K562 (cell line): ENCODE results near the gene TBL2. TPM values are rescaled to one million over a fixed set of nuclear protein-coding genes. Genes with fewer than 3 reads are reported as not detected.
A peak's percentile ranks its signal among the peaks of the same experiment; 100 is the strongest.

Experiments
- ATAC-seq: fragments of 200-7000 bp; cut with Tn5 transposase; 3 replicates; pipeline ENCODE4 v1.9.1; 2020; ENCODE audit warnings: moderate library complexity
- BruUV-seq: library from RNA; stranded (reverse); fragments of 400-500 nt; replicated peaks from 2 replicates; lab custom pipeline; 2021; lab: Mats Ljungman, UMichigan
- CTCF ChIA-PET: fragments of 300-600 bp; formaldehyde crosslinking; extraction: SDS; loops from one replicate; lab custom pipeline; 2021; ENCODE audit warnings: low intra/inter-chr PET ratio; lab: Yijun Ruan, JAX
- POLR2A ChIA-PET: fragments of 300-600, 350-650 bp; sonication (Branson Sonifier 250); formaldehyde crosslinking; extraction: SDS; loops from one replicate; lab custom pipeline; 2021; ENCODE audit warnings: antibody characterized with exemption, inconsistent platforms; lab: Yijun Ruan, JAX
- DNase-seq, 4 experiments: peaks; one replicate each; pipeline versions ENCODE4 v3.0.0 to v3.0.0-alpha.2; 2011 to 2018; ENCODE audit warnings: low spot score in 3 of 4, mixed read lengths in 3 of 4; ENCODE audit errors: extremely low read depth in 1 of 4
- FAIRE-seq: peaks from 2 replicates; lab custom pipeline; 2011; peaks lifted over from hg19 to GRCh38; lab: Jason Lieb, UNC
- H2AFZ ChIP-seq: 2 replicates; pipeline ENCODE4 v1.6.0; 2011; ENCODE audit warnings: low read depth, low read length, control low read depth, inconsistent platforms
- H3K27ac ChIP-seq: fragments of 200-600 bp; 3 replicates; pipeline ENCODE4 v1.8.0; 2011; ENCODE audit warnings: low read depth, mild to moderate bottlenecking, control low read depth, inconsistent platforms, low read length, moderate library complexity, mixed read lengths; ENCODE audit errors: extremely low read depth
- H3K27me3 ChIP-seq, 2 experiments: fragments of 300-600 bp in 1 of 2; 2 replicates in 1 of 2; 3 replicates in 1 of 2; pipeline versions ENCODE4 v1.6.0 to v1.8.0; 2011; ENCODE audit warnings: inconsistent platforms in 2 of 2, low read length in 2 of 2, mild to moderate bottlenecking in 1 of 2, mixed read lengths in 1 of 2, moderate library complexity in 1 of 2; ENCODE audit not compliant: control insufficient read depth in 2 of 2, insufficient read depth in 2 of 2
- H3K36me3 ChIP-seq: fragments of 300-600 bp; 3 replicates; pipeline ENCODE4 v1.8.0; 2011; ENCODE audit warnings: mild to moderate bottlenecking, low read length, inconsistent platforms; ENCODE audit not compliant: control insufficient read depth, insufficient read depth
- H3K4me1 ChIP-seq, 2 experiments: fragments of 200-600 bp in 1 of 2; replicated peaks in 1 of 2; 2 replicates in 1 of 2; 3 replicates in 1 of 2; pipeline versions ENCODE4 v1.5.1 to v1.8.0; 2011; ENCODE audit warnings: inconsistent platforms in 2 of 2, low read length in 2 of 2, mild to moderate bottlenecking in 1 of 2, mixed read lengths in 1 of 2, moderate library complexity in 1 of 2; ENCODE audit not compliant: control insufficient read depth in 2 of 2, insufficient read depth in 2 of 2
- H3K4me2 ChIP-seq: 2 replicates; pipeline ENCODE4 v1.6.1; 2011; ENCODE audit warnings: low read length, control low read depth, inconsistent platforms, mixed read lengths; ENCODE audit not compliant: insufficient read depth
- H3K4me3 ChIP-seq: fragments of 200-600 bp; sonication (generic), shearing (Covaris generic); 2 replicates; pipeline ENCODE4 v1.5.1; 2016; ENCODE audit warnings: control low read depth, inconsistent platforms
- H3K79me2 ChIP-seq: fragments of 200-600 bp; 3 replicates; pipeline ENCODE4 v1.8.0; 2011; ENCODE audit warnings: low read length, inconsistent platforms; ENCODE audit not compliant: control insufficient read depth, insufficient read depth
- H3K9ac ChIP-seq, 2 experiments: 2 replicates each; pipeline versions ENCODE4 v1.6.0 to v1.6.1; 2011; ENCODE audit warnings: low read depth in 2 of 2, low read length in 2 of 2, control low read depth in 1 of 2, inconsistent platforms in 1 of 2, mild to moderate bottlenecking in 1 of 2, mixed read lengths in 1 of 2; ENCODE audit not compliant: insufficient read depth in 1 of 2
- H3K9me1 ChIP-seq: one replicate; pipeline ENCODE4 v1.6.0; 2011; ENCODE audit warnings: inconsistent platforms, mild to moderate bottlenecking, low read length, moderate library complexity; ENCODE audit not compliant: control insufficient read depth, insufficient read depth
- H3K9me3 ChIP-seq: replicated peaks from 2 replicates; pipeline ENCODE4 v1.5.1; 2011; ENCODE audit warnings: low read depth, low read length, inconsistent platforms; ENCODE audit not compliant: control insufficient read depth, insufficient read depth
- H4K20me1 ChIP-seq: replicated peaks from 2 replicates; pipeline ENCODE4 v1.6.1; 2011; ENCODE audit warnings: low read length, inconsistent platforms, mixed read lengths; ENCODE audit not compliant: control insufficient read depth, insufficient read depth
- ATF1 ChIP-seq, 2 experiments: fragments of 450-650 bp in 1 of 2; IDR thresholded peaks; 2 replicates each; pipeline ENCODE4 v1.6.1; 2016; ENCODE audit warnings: missing compliant biosample characterization in 1 of 2, missing genetic modification characterization in 1 of 2
- CREB3L1 ChIP-seq: fragments of 450-650 bp; IDR thresholded peaks from 2 replicates; pipeline ENCODE4 v1.6.1; 2014; ENCODE audit warnings: low read depth, mild to moderate bottlenecking, moderate library complexity, borderline replicate concordance
- GATAD2A ChIP-seq: fragments of 450-650 bp; IDR thresholded peaks from 2 replicates; pipeline ENCODE4 v1.6.1; 2017
- GTF2B ChIP-seq: IDR thresholded peaks from 2 replicates; pipeline ENCODE4 v1.6.1; 2011; ENCODE audit not compliant: insufficient read length; ENCODE audit errors: extremely low read depth
- HDAC6 ChIP-seq: IDR thresholded peaks from 2 replicates; pipeline ENCODE4 v1.6.1; 2012; ENCODE audit warnings: low read depth, mild to moderate bottlenecking, control low read depth, inconsistent platforms, low read length, moderate library complexity
- KAT2B ChIP-seq: IDR thresholded peaks from one replicate; pipeline ENCODE4 v1.6.1; 2012; ENCODE audit warnings: low read depth, mild to moderate bottlenecking, control low read depth, inconsistent platforms, low read length, moderate library complexity
- SFPQ ChIP-seq: fragments of 200-400 bp; formaldehyde crosslinking; IDR thresholded peaks from 2 replicates; pipeline ENCODE4 v1.6.1; 2017; ENCODE audit warnings: mild to moderate bottlenecking, low read depth, low read length, moderate library complexity
- SNAPC5 ChIP-seq: fragments of 250-450 bp; sonication (Bioruptor Pico); IDR thresholded peaks from 2 replicates; pipeline ENCODE4 v1.8.0; 2021; ENCODE audit warnings: moderate library complexity, mild to moderate bottlenecking, inconsistent platforms
- SNRNP70 ChIP-seq: fragments of 200-400 bp; formaldehyde crosslinking; optimal IDR thresholded peaks from 2 replicates; pipeline ENCODE3; 2017; ENCODE audit warnings: low read depth, low read length
- SREBF2 ChIP-seq: sonication (generic); formaldehyde crosslinking; IDR thresholded peaks from 2 replicates; pipeline ENCODE4 v1.4.0; 2020; ENCODE audit warnings: mild to moderate bottlenecking, missing genetic modification reagents
- TEAD4 ChIP-seq, 2 experiments: sonication (generic) in 1 of 2; formaldehyde crosslinking in 1 of 2; IDR thresholded peaks; 2 replicates each; pipeline versions ENCODE4 v1.6.1 to v1.8.0; 2012 to 2022; ENCODE audit warnings: borderline replicate concordance in 1 of 2, inconsistent platforms in 1 of 2, low read length in 1 of 2, mild to moderate bottlenecking in 1 of 2, missing genetic modification reagents in 1 of 2
- TRIM25 ChIP-seq: fragments of 450-650 bp; IDR thresholded peaks from 2 replicates; pipeline ENCODE4 v1.7.0; 2016; ENCODE audit warnings: borderline replicate concordance
- WGBS: fragments of 100-300 bp; shearing (Covaris generic); methylation state at CpG from one replicate; pipeline ENCODE4 v1.1.6; 2016; ENCODE audit warnings: low coverage, mixed read lengths; ENCODE audit not compliant: insufficient coverage; ENCODE audit errors: missing lambda C conversion rate; 5-methylcytosine and 5-hydroxymethylcytosine counted together
- in situ Hi-C: fragments of 300-500 bp; cut with MboI; formaldehyde crosslinking; loops from 4 replicates; pipeline ENCODE4 v1.15.0; 2018; ENCODE audit warnings: inconsistent platforms, mixed read lengths
- intact Hi-C: fragments of 100-400 bp; cut with micrococcal nuclease; formaldehyde crosslinking; loops from 2 replicates; pipeline ENCODE4 v1.14.2; 2022
- polyA plus RNA-seq, 8 experiments: library from polyadenylated mRNA; depleted of rRNA in 4 of 8; stranded (reverse) in 5 of 8; unstranded in 3 of 8; fragments of >200 nt; fragmentation: Nextera tagmentation in 2 of 8; fragmentation: Illumina TruSeq in 1 of 8; extraction: Ambion mirVana in 2 of 8; extraction: Trizol in 1 of 8; gene quantifications; 2 replicates each; pipeline versions ENCODE4 v1.2.1 to v1.2.3, GENCODE V29; 2011 to 2014; ENCODE audit warnings: inconsistent platforms in 1 of 8, missing spikeins in 1 of 8
- total RNA-seq, 7 experiments: library from RNA; depleted of rRNA in 6 of 7; stranded (reverse); fragments of >200 nt in 6 of 7; fragmentation: Illumina TruSeq in 2 of 7; extraction: Trizol in 2 of 7; gene quantifications; 2 replicates each; pipeline versions ENCODE4 v1.2.1 to v1.2.3, GENCODE V29; 2011 to 2021; ENCODE audit warnings: low replicate concordance in 1 of 7

TBL2 gene
- total and polyA plus RNA-seq, 9 of the 15 experiments (the other 6 are each of a cell fraction or from before 2014, with no cell fraction given), result 2.5 to 123 (median 49.2) TPM

GRCh38 chr7:73593207-73594045 is 15.0 kb upstream of the TBL2 start (continued):
- no peak for TF ChIP-seq SFPQ

GRCh38 chr7:73586911-73587310 is 8.5 kb upstream of the TBL2 start:
- DNase-seq (no peak), FAIRE-seq (no peak), ATAC-seq (no peak)
- H3K9me1 ChIP-seq, result no peaks in the 10 kb centered on the region
- intact Hi-C loops, result no loop called here
- POLR2A ChIA-PET, result interaction anchor here (0.8 to 1.1 kb wide), 5 partner anchors 19 to 147 kb away, joined by 3 to 5 read pairs (median 3); partner anchors contain the start of gene BAZ1B
- H3K27ac ChIP-seq, result peak overlapping the region; percentile 68; the same call in 1 of the 3 replicates
- CTCF ChIA-PET, result no interaction called here
- in situ Hi-C loops, result no loop called here
- WGBS, result 85% methylated on average over 12 of the region's 12 CpGs
- BruUV-seq, result no TSS peak
- H3K4me2 ChIP-seq, result no peak overlapping the region
- H3K4me1 ChIP-seq, result peaks cover 14 to 19% of the 10 kb centered on the region in 2 experiments
- H4K20me1 ChIP-seq, result no peaks in the 10 kb centered on the region
- H3K27me3 ChIP-seq, result no peaks in the 10 kb centered on the region
- peak overlapping the region; percentile 97 for H2AFZ ChIP-seq
- no peaks in the 10 kb centered on the region for H3K9me3 ChIP-seq
- no peaks in the 10 kb centered on the region for H3K36me3 ChIP-seq
- H3K79me2 ChIP-seq, result no peaks in the 10 kb centered on the region
- no peak overlapping the region for H3K4me3 ChIP-seq
- peak overlapping the region in 1 of 2 experiments; percentile 18; a peak in 1 of 4 replicates for H3K9ac ChIP-seq
- no peak for TF ChIP-seq ATF1 (CRISPR knock-in tag; IDR thresholded peaks at IDR 0.05)
- no peak for TF ChIP-seq ATF1 (tag; IDR thresholded peaks at IDR 0.05)
- TF ChIP-seq KAT2B, result no peak
- TF ChIP-seq HDAC6, result no peak
- TF ChIP-seq TEAD4 (IDR thresholded peaks at IDR 0.05; ENCODE audit: low read length), result no peak
- no peak for TF ChIP-seq TEAD4 (CRISPR knock-in tag; IDR thresholded peaks at IDR 0.05; ENCODE audit: borderline replicate concordance)
- TF ChIP-seq SNRNP70, result no peak
- no peak for TF ChIP-seq SREBF2 (CRISPR knock-in tag)
- TF ChIP-seq GATAD2A, result no peak
- TF ChIP-seq SNAPC5 (CRISPR knock-in tag), result no peak
- TF ChIP-seq TRIM25, result no peak
- TF ChIP-seq GTF2B, result no peak
- TF ChIP-seq CREB3L1, result no peak
